Measurements from ENCODE around the gene GALNT9. TPM values are rescaled to one million over a fixed set of nuclear protein-coding genes. Genes with fewer than 3 reads are reported as not detected.

Gene GALNT9
- polyA plus RNA-seq, 1 of the 3 experiments (the other 2 are of a cell fraction), result not detected

GRCh38 chr12:132188451-132188901 lies 140.9 kb downstream of the GALNT9 start (continued):
- TF ChIP-seq, protein P1, sequence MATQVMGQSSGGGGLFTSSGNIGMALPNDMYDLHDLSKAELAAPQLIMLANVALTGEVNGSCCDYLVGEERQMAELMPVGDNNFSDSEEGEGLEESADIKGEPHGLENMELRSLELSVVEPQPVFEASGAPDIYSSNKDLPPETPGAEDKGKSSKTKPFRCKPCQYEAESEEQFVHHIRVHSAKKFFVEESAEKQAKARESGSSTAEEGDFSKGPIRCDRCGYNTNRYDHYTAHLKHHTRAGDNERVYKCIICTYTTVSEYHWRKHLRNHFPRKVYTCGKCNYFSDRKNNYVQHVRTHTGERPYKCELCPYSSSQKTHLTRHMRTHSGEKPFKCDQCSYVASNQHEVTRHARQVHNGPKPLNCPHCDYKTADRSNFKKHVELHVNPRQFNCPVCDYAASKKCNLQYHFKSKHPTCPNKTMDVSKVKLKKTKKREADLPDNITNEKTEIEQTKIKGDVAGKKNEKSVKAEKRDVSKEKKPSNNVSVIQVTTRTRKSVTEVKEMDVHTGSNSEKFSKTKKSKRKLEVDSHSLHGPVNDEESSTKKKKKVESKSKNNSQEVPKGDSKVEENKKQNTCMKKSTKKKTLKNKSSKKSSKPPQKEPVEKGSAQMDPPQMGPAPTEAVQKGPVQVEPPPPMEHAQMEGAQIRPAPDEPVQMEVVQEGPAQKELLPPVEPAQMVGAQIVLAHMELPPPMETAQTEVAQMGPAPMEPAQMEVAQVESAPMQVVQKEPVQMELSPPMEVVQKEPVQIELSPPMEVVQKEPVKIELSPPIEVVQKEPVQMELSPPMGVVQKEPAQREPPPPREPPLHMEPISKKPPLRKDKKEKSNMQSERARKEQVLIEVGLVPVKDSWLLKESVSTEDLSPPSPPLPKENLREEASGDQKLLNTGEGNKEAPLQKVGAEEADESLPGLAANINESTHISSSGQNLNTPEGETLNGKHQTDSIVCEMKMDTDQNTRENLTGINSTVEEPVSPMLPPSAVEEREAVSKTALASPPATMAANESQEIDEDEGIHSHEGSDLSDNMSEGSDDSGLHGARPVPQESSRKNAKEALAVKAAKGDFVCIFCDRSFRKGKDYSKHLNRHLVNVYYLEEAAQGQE (IDR thresholded peaks at IDR 0.05; ENCODE audit: low read depth, low read length), result no peak
- TF ChIP-seq, protein P2, sequence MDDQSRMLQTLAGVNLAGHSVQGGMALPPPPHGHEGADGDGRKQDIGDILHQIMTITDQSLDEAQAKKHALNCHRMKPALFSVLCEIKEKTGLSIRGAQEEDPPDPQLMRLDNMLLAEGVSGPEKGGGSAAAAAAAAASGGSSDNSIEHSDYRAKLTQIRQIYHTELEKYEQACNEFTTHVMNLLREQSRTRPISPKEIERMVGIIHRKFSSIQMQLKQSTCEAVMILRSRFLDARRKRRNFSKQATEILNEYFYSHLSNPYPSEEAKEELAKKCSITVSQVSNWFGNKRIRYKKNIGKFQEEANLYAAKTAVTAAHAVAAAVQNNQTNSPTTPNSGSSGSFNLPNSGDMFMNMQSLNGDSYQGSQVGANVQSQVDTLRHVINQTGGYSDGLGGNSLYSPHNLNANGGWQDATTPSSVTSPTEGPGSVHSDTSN (IDR thresholded peaks at IDR 0.05), result no peak
- TF ChIP-seq FOSL2 (IDR thresholded peaks at IDR 0.05; ENCODE audit: borderline replicate concordance, low read depth) (no peak), MXI1 (IDR thresholded peaks at IDR 0.05; ENCODE audit: low read depth, low read length) (no peak)

DNA sequence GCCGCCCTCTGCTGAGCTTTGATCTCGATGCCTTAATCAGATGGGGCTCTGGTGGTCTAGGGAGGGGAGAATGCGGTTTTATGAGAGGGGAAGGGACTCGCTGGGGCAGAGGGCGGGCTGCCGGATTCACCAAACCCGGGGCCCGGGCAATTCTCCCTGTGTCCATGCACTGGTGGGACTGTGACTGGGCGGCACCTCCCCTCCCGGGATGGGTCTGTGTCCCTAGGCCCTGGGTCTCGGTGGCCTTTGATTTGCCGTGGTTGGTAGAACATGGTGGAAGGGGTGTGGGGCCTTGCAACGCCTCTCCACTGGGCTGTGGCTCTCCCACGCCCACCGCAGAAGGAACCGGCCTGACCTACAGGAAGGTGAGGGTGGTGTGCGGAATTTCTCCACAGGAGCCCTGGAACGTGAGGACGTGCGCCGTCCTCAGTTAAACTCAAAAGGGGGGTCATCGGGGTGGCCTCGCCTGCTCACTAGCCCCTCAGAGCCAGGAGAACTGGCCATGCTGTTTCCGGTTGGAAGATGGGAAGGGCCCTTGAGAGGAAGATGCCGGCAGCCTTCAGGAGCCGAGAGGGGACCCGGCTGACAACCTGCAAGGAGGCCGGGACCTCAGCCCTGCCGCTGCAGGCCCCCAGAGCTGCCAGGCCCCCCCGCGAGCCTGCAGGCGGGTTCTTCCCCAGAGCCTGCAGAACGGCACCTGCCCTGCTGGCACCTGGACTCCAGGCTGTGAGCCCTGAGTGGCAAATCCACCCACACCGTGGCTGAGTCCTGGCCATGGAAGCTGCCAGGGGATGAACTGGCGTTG lies 141.5 kb downstream of the GALNT9 start:
- POLR2A ChIA-PET, result no interaction called here
- no peaks in the 10 kb centered on the region for H4K20me1 ChIP-seq (ENCODE audit: insufficient read depth)
- H2AFZ ChIP-seq (ENCODE audit: low read depth), result no peak overlapping the region
- no peak overlapping the region for H3K4me3 ChIP-seq (ENCODE audit: low read depth in 2 of 2, low read length in 1 of 2)
- H3K27ac ChIP-seq (ENCODE audit: low read depth in 2 of 2, low read length in 1 of 2), result no peak overlapping the region
- H3K9me2 ChIP-seq, result no peaks in the 10 kb centered on the region
- H3K9ac ChIP-seq, result no peak overlapping the region
- no peaks in the 10 kb centered on the region for H3F3A ChIP-seq (replicated peaks; ENCODE audit: insufficient read depth)
- 44% methylated on average over 22 of the region's 35 CpGs for WGBS (ENCODE audit: low lambda C conversion rate)
- TF ChIP-seq, protein P3, sequence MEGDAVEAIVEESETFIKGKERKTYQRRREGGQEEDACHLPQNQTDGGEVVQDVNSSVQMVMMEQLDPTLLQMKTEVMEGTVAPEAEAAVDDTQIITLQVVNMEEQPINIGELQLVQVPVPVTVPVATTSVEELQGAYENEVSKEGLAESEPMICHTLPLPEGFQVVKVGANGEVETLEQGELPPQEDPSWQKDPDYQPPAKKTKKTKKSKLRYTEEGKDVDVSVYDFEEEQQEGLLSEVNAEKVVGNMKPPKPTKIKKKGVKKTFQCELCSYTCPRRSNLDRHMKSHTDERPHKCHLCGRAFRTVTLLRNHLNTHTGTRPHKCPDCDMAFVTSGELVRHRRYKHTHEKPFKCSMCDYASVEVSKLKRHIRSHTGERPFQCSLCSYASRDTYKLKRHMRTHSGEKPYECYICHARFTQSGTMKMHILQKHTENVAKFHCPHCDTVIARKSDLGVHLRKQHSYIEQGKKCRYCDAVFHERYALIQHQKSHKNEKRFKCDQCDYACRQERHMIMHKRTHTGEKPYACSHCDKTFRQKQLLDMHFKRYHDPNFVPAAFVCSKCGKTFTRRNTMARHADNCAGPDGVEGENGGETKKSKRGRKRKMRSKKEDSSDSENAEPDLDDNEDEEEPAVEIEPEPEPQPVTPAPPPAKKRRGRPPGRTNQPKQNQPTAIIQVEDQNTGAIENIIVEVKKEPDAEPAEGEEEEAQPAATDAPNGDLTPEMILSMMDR (IDR thresholded peaks at IDR 0.05), result no peak
- TF ChIP-seq NFIC (IDR thresholded peaks at IDR 0.05; ENCODE audit: borderline replicate concordance) (no peak), POLR2AphosphoS5 (IDR thresholded peaks at IDR 0.05; ENCODE audit: low read depth, low read length) (no peak), ELF1 (IDR thresholded peaks at IDR 0.05) (no peak)
- DNase-seq, result no peak
- H3K79me2 ChIP-seq (ENCODE audit: insufficient read depth), result no peaks in the 10 kb centered on the region
- peaks cover 95% of the 10 kb centered on the region for H3K27me3 ChIP-seq (ENCODE audit: insufficient read depth)
- H3K36me3 ChIP-seq (replicated peaks in 1 of 2; ENCODE audit: control insufficient read depth in 1 of 2, insufficient read depth in 2 of 2, low read length in 1 of 2), result no peaks in the 10 kb centered on the region
- CTCF ChIA-PET, result interaction anchor here (0.9 to 1.9 kb wide), 4 partner anchors 12 to 427 kb away, joined by 3 to 5 read pairs (median 4); no protein-coding TSS in a partner anchor
- H3K9me3 ChIP-seq, result no peaks in the 10 kb centered on the region
- H3K4me1 ChIP-seq (ENCODE audit: control insufficient read depth in 1 of 2, insufficient read depth in 2 of 2, low read depth in 1 of 2, low read length in 1 of 2), result peaks cover 0 to 3% of the 10 kb centered on the region in 2 experiments; a peak in 1 of 4 replicates
- no peak overlapping the region for H3K4me2 ChIP-seq

Measured in SK-N-SH (cell line).